Hepatocyte (in vitro differentiated cells): ENCODE measurements around the gene TTPAL. TPM values are rescaled to one million over a fixed set of nuclear protein-coding genes. Genes with fewer than 3 reads are reported as not detected.

Experiments used
- DNase-seq: peaks from one replicate; pipeline ENCODE4 v3.0.0-alpha.2; 2016; ENCODE audit warnings: low spot score
- H2AFZ ChIP-seq: fragments of 200-600 bp; sonication (generic); 2 replicates; pipeline ENCODE4 v1.6.0; 2016; ENCODE audit warnings: antibody characterized with exemption, mild to moderate bottlenecking
- H3K27ac ChIP-seq: fragments of 200-600 bp; sonication (generic); 2 replicates; pipeline ENCODE4 v1.5.1; 2016; ENCODE audit warnings: mild to moderate bottlenecking
- H3K27me3 ChIP-seq: fragments of 200-600 bp; sonication (generic); 2 replicates; pipeline ENCODE4 v1.6.1; 2016
- H3K36me3 ChIP-seq: fragments of 200-600 bp; sonication (generic); replicated peaks from 2 replicates; pipeline ENCODE4 v1.5.1; 2016; ENCODE audit warnings: low read depth; ENCODE audit not compliant: insufficient read depth
- H3K4me1 ChIP-seq: fragments of 200-600 bp; sonication (generic); 2 replicates; pipeline ENCODE4 v1.5.1; 2016; ENCODE audit warnings: mild to moderate bottlenecking, moderate library complexity; ENCODE audit not compliant: insufficient read depth
- H3K4me2 ChIP-seq: fragments of 200-600 bp; sonication (generic); 2 replicates; pipeline ENCODE4 v1.6.0; 2016
- H3K4me3 ChIP-seq: fragments of 200-600 bp; sonication (generic); 2 replicates; pipeline ENCODE4 v1.5.1; 2016; ENCODE audit warnings: mild to moderate bottlenecking
- H3K79me2 ChIP-seq: fragments of 200-600 bp; sonication (generic); 2 replicates; pipeline ENCODE4 v1.6.0; 2017; ENCODE audit warnings: mild to moderate bottlenecking
- H3K9me2 ChIP-seq: fragments of 200-600 bp; sonication (generic); replicated peaks from 2 replicates; pipeline ENCODE4 v1.6.0; 2017; ENCODE audit warnings: mild to moderate bottlenecking; ENCODE audit not compliant: insufficient read depth
- H3K9me3 ChIP-seq: fragments of 200-600 bp; sonication (generic); 2 replicates; pipeline ENCODE4 v1.5.1; 2016; ENCODE audit warnings: low read depth, mild to moderate bottlenecking
- H4K20me1 ChIP-seq: fragments of 200-600 bp; sonication (generic); 2 replicates; pipeline ENCODE4 v1.6.0; 2016; ENCODE audit warnings: mild to moderate bottlenecking; ENCODE audit not compliant: insufficient read depth, poor library complexity, severe bottlenecking
- EZH2 ChIP-seq: fragments of 200-600 bp; sonication (generic); IDR thresholded peaks from 2 replicates; pipeline ENCODE4 v1.6.1; 2016; ENCODE audit warnings: antibody characterized with exemption, mild to moderate bottlenecking, borderline replicate concordance
- EZH2phosphoT487 ChIP-seq: fragments of 200-600 bp; sonication (generic); IDR thresholded peaks from one replicate; pipeline ENCODE4 v1.6.1; 2018; ENCODE audit warnings: antibody characterized with exemption, mild to moderate bottlenecking, low read depth, moderate library complexity; ENCODE audit not compliant: unreplicated experiment, severe bottlenecking
- WGBS: methylation state at CpG from one replicate; pipeline ENCODE4 v1.1.6; 2016; ENCODE audit warnings: low lambda C conversion rate; ENCODE audit errors: missing lambda C conversion rate; 5-methylcytosine and 5-hydroxymethylcytosine counted together
- polyA plus RNA-seq: library from polyadenylated mRNA; unstranded; fragments of >200 nt; fragmentation: Nextera tagmentation; extraction: Ambion mirVana; gene quantifications from 2 replicates; pipeline ENCODE4 v1.2.1, GENCODE V29; 2016
- total RNA-seq: library from RNA; depleted of rRNA; stranded (reverse); fragments of >200 nt; gene quantifications from 2 replicates; pipeline ENCODE4 v1.2.3, GENCODE V29; 2014
- TF ChIP-seq, protein P1 (sequence below): fragments of 200-600 bp; sonication (generic); IDR thresholded peaks from 2 replicates; pipeline ENCODE4 v1.5.1; 2016; ENCODE audit warnings: antibody characterized with exemption, mild to moderate bottlenecking; ENCODE audit not compliant: poor library complexity

TTPAL gene
- total and polyA plus RNA-seq, 2 experiments from 2014 or later: 10.3 to 12.9 TPM

DNA sequence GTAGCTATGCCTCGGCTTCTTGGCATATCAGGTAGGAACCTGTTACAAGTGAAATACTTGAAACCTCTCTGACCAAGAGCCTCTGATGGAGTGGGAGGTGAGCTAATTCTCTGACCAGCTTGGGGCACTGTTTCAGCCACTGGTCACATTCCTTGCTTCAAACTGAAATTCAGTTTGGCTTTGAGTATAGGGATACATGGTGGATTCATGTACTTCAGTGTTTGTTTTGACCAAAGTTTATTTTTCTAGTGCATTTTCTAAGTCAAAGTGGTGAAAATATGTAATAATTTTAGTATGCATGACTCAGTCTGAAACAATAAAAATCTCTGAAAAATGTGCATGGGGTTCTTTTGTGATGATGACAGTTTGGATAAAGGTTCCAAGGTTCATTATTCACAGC lies 18.6 kb downstream of the TTPAL start:
- Histone ChIP-seq H4K20me1 (no peaks in the 10 kb centered on the region), H3K4me3 (no peak overlapping the region), H3K79me2 (peaks cover 4% of the 10 kb centered on the region), H3K36me3 (no peaks in the 10 kb centered on the region), H3K27ac (peak overlapping the region; percentile 87), H3K27me3 (no peaks in the 10 kb centered on the region), H2AFZ (no peak overlapping the region), H3K9me2 (no peaks in the 10 kb centered on the region), H3K9me3 (no peaks in the 10 kb centered on the region), H3K4me1 (no peaks in the 10 kb centered on the region), H3K4me2 (no peak overlapping the region)
- TF ChIP-seq EZH2phosphoT487: no peak
- TF ChIP-seq EZH2: no peak
- TF ChIP-seq, protein P1, sequence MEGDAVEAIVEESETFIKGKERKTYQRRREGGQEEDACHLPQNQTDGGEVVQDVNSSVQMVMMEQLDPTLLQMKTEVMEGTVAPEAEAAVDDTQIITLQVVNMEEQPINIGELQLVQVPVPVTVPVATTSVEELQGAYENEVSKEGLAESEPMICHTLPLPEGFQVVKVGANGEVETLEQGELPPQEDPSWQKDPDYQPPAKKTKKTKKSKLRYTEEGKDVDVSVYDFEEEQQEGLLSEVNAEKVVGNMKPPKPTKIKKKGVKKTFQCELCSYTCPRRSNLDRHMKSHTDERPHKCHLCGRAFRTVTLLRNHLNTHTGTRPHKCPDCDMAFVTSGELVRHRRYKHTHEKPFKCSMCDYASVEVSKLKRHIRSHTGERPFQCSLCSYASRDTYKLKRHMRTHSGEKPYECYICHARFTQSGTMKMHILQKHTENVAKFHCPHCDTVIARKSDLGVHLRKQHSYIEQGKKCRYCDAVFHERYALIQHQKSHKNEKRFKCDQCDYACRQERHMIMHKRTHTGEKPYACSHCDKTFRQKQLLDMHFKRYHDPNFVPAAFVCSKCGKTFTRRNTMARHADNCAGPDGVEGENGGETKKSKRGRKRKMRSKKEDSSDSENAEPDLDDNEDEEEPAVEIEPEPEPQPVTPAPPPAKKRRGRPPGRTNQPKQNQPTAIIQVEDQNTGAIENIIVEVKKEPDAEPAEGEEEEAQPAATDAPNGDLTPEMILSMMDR: no peak
- DNase-seq: no peak
- WGBS: 100% methylated on average over 1 of the region's 1 CpG

- H2AFZ ChIP-seq: no peak overlapping the region
- TF ChIP-seq EZH2 (no peak), EZH2phosphoT487 (no peak)
- TF ChIP-seq, protein P1: no peak
- no peaks in the 10 kb centered on the region for H3K4me1 ChIP-seq
- DNase-seq: no peak
- H3K27ac ChIP-seq: peak overlapping the region; percentile 87
- no peaks in the 10 kb centered on the region for H3K36me3 ChIP-seq
- no peak overlapping the region for H3K4me3 ChIP-seq
- H3K4me2 ChIP-seq: no peak overlapping the region
- H3K27me3 ChIP-seq: no peaks in the 10 kb centered on the region
- no peaks in the 10 kb centered on the region for H3K9me2 ChIP-seq
- H3K9me3 ChIP-seq: no peaks in the 10 kb centered on the region
- peaks cover 7% of the 10 kb centered on the region for H3K79me2 ChIP-seq
- H4K20me1 ChIP-seq: no peaks in the 10 kb centered on the region
- 94% methylated on average over 3 of the region's 3 CpGs for WGBS
These were observed 19.0 kb downstream of the TTPAL start for GRCh38 chr20:44494681-44495080.

DNA sequence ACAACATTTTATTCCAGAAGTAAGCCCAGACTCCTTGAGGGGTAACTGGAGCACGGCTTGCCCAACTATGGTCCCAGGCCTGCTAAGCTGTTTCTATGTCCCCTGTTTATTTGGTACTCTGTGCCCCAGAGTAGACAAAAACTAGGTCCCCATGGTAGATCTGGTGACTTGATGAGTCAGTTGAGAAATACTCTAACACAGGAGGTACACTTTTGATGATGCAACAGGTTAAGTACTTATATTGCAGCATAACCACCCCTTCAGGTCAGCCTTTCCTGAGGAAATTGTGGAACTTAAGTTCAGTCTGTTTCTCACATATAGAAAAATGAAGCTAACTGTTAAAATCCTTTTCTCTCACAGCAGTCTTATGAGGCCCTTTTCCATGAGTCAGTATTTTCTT lies 19.6 kb downstream of the TTPAL start:
- WGBS: 94% methylated on average over 1 of the region's 1 CpG
- no peaks in the 10 kb centered on the region for H4K20me1 ChIP-seq
- no peaks in the 10 kb centered on the region for H3K36me3 ChIP-seq
- H3K27ac ChIP-seq: peak overlapping the region; percentile 87
- H3K4me1 ChIP-seq: no peaks in the 10 kb centered on the region
- H3K4me2 ChIP-seq: no peak overlapping the region
- no peaks in the 10 kb centered on the region for H3K9me2 ChIP-seq
- TF ChIP-seq, protein P1: no peak
- TF ChIP-seq EZH2: no peak
- no peak overlapping the region for H2AFZ ChIP-seq
- H3K27me3 ChIP-seq: no peaks in the 10 kb centered on the region
- peaks cover 10% of the 10 kb centered on the region for H3K79me2 ChIP-seq
- peak; percentile 52 for DNase-seq
- no peak overlapping the region for H3K4me3 ChIP-seq
- H3K9me3 ChIP-seq: no peaks in the 10 kb centered on the region
